HCT116 (cell line): Measurements from ENCODE around the gene RASGRF2. TPM values are rescaled to one million over a fixed set of nuclear protein-coding genes. Genes with fewer than 3 reads are reported as not detected.

Experiments
- ATAC-seq: fragments of 200-7000 bp; cut with Tn5 transposase; 2 replicates; pipeline ENCODE4 v1.9.1; 2020; ENCODE audit warnings: mild to moderate bottlenecking, moderate library complexity
- BruUV-seq: library from RNA; stranded (reverse); fragments of 400-500 nt; replicated peaks from 2 replicates; lab custom pipeline; 2021; lab: Mats Ljungman, UMichigan
- CTCF ChIA-PET: fragments of 300-600 bp; sonication (Branson Sonifier 250); formaldehyde crosslinking; loops from one replicate; lab custom pipeline; 2021; ENCODE audit warnings: antibody characterized with exemption; lab: Charles Lee
- POLR2A ChIA-PET: fragments of 300-600, 350-600 bp; sonication (Branson Sonifier 250); formaldehyde crosslinking; loops from one replicate; lab custom pipeline; 2021; ENCODE audit warnings: antibody characterized with exemption; lab: Charles Lee
- RAD21 ChIA-PET, 2 experiments: fragments of 300-600 bp; sonication (Branson Sonifier 250); formaldehyde crosslinking; loops; one replicate each; lab custom pipeline; 2023; ENCODE audit warnings: low total read pairs in 2 of 2; ENCODE audit not compliant: uncharacterized antibody in 2 of 2, unreplicated experiment in 2 of 2, low non-redundant PET in 1 of 2; lab: Charles Lee
- DNase-seq: peaks from one replicate; pipeline ENCODE4 v3.0.0-alpha.2; 2010; ENCODE audit warnings: low read depth, low spot score
- H2AFZ ChIP-seq: fragments of 200-600 bp; shearing (Covaris generic), sonication (generic); 2 replicates; pipeline ENCODE4 v1.6.1; 2017; ENCODE audit warnings: low read depth, mixed run types, mixed read lengths, antibody characterized with exemption, low read length; ENCODE audit not compliant: poor library complexity, severe bottlenecking
- H3K27ac ChIP-seq: 2 replicates; pipeline ENCODE4 v1.5.1; 2012; ENCODE audit warnings: low read depth, low read length
- H3K27me3 ChIP-seq: fragments of 200-600 bp; sonication (generic); 2 replicates; pipeline ENCODE4 v1.6.1; 2016; ENCODE audit warnings: mixed run types, low read length, mixed read lengths; ENCODE audit not compliant: insufficient read depth
- H3K36me3 ChIP-seq, 2 experiments: fragments of 200-500 bp in 1 of 2; fragments of 200-600 bp in 1 of 2; sonication (Bioruptor generic) in 1 of 2; sonication (generic) in 1 of 2; 2 replicates each; pipeline versions ENCODE4 v1.5.1 to v1.6.1; 2014 to 2016; ENCODE audit warnings: low read length in 2 of 2, inconsistent platforms in 1 of 2, mixed read lengths in 1 of 2, mixed run types in 1 of 2; ENCODE audit not compliant: insufficient read depth in 2 of 2, control insufficient read depth in 1 of 2
- H3K4me1 ChIP-seq, 2 experiments: fragments of 200-600 bp in 1 of 2; sonication (generic) in 1 of 2; 2 replicates each; pipeline versions ENCODE4 v1.5.1 to v1.6.1; 2012 to 2017; ENCODE audit warnings: low read length in 2 of 2, inconsistent platforms in 1 of 2, mild to moderate bottlenecking in 1 of 2, mixed read lengths in 1 of 2, mixed run types in 1 of 2, moderate library complexity in 1 of 2; ENCODE audit not compliant: insufficient read depth in 2 of 2, control insufficient read depth in 1 of 2
- H3K4me2 ChIP-seq: fragments of 200-600 bp; sonication (generic); 2 replicates; pipeline ENCODE4 v1.6.1; 2017; ENCODE audit warnings: mixed run types, low read length, mixed read lengths
- H3K4me3 ChIP-seq, 2 experiments: fragments of 200-600 bp in 1 of 2; sonication (generic) in 1 of 2; replicated peaks in 1 of 2; 2 replicates each; pipeline ENCODE4 v1.5.1; 2011 to 2016; ENCODE audit warnings: low read length in 2 of 2, control low read depth in 1 of 2, low read depth in 1 of 2, mild to moderate bottlenecking in 1 of 2, mixed read lengths in 1 of 2, mixed run types in 1 of 2
- H3K79me2 ChIP-seq: fragments of 200-600 bp; sonication (generic); 2 replicates; pipeline ENCODE4 v1.6.1; 2017; ENCODE audit warnings: mild to moderate bottlenecking, mixed run types, low read length, moderate library complexity, mixed read lengths; ENCODE audit not compliant: insufficient read depth
- H3K9ac ChIP-seq: fragments of 200-600 bp; sonication (generic); 2 replicates; pipeline ENCODE4 v1.6.1; 2016; ENCODE audit warnings: low read length, mixed read lengths
- H3K9me2 ChIP-seq: fragments of 200-600 bp; sonication (generic), shearing (Covaris generic); 2 replicates; pipeline ENCODE4 v1.6.1; 2017; ENCODE audit warnings: mixed run types, mild to moderate bottlenecking, moderate library complexity; ENCODE audit not compliant: insufficient read depth
- H3K9me3 ChIP-seq, 2 experiments: fragments of 200-500 bp in 1 of 2; fragments of 200-600 bp in 1 of 2; sonication (Bioruptor generic) in 1 of 2; sonication (generic) in 1 of 2; 2 replicates each; pipeline ENCODE4 v1.6.1; 2014 to 2017; ENCODE audit warnings: low read length in 2 of 2, mixed read lengths in 2 of 2, inconsistent platforms in 1 of 2, low read depth in 1 of 2, mild to moderate bottlenecking in 1 of 2, mixed run types in 1 of 2, moderate library complexity in 1 of 2; ENCODE audit not compliant: control insufficient read depth in 1 of 2, insufficient read depth in 1 of 2
- H4K20me1 ChIP-seq: fragments of 200-600 bp; sonication (generic), shearing (Covaris generic); 2 replicates; pipeline ENCODE4 v1.6.1; 2017; ENCODE audit warnings: mixed run types, mild to moderate bottlenecking, moderate library complexity; ENCODE audit not compliant: insufficient read depth
- CBX3 ChIP-seq: IDR thresholded peaks from 2 replicates; pipeline ENCODE4 v1.6.1; 2012; ENCODE audit warnings: low read depth
- CEBPB ChIP-seq: IDR thresholded peaks from 2 replicates; pipeline ENCODE4 v1.6.1; 2012; ENCODE audit warnings: low read depth
- EGR1 ChIP-seq: IDR thresholded peaks from 2 replicates; pipeline ENCODE4 v1.6.1; 2012; ENCODE audit warnings: low read depth
- ELF1 ChIP-seq: IDR thresholded peaks from 2 replicates; pipeline ENCODE4 v1.6.1; 2012; ENCODE audit warnings: low read depth, borderline replicate concordance
- FOSL1 ChIP-seq: IDR thresholded peaks from 2 replicates; pipeline ENCODE4 v1.6.1; 2012; ENCODE audit warnings: low read depth
- JUND ChIP-seq: IDR thresholded peaks from 2 replicates; pipeline ENCODE4 v1.6.1; 2012
- POLR2A ChIP-seq: IDR thresholded peaks from 2 replicates; pipeline ENCODE4 v1.7.0; 2011; ENCODE audit warnings: borderline replicate concordance; ENCODE audit not compliant: insufficient read depth, insufficient read length; ENCODE audit errors: extremely low read depth
- POLR2AphosphoS5 ChIP-seq: IDR thresholded peaks from 2 replicates; pipeline ENCODE4 v1.6.1; 2011; ENCODE audit warnings: mild to moderate bottlenecking, low read depth, low read length, moderate library complexity
- RAD21 ChIP-seq: IDR thresholded peaks from 2 replicates; pipeline ENCODE4 v1.6.1; 2012; ENCODE audit warnings: low read depth, mild to moderate bottlenecking
- SP1 ChIP-seq: IDR thresholded peaks from 2 replicates; pipeline ENCODE4 v1.6.1; 2012; ENCODE audit warnings: low read depth
- SRF ChIP-seq: IDR thresholded peaks from 2 replicates; pipeline ENCODE4 v1.6.1; 2012; ENCODE audit warnings: low read depth
- TCF7L2 ChIP-seq: IDR thresholded peaks from 2 replicates; pipeline ENCODE4 v1.7.0; 2011; ENCODE audit warnings: borderline replicate concordance, inconsistent platforms; ENCODE audit not compliant: insufficient read depth, insufficient read length; ENCODE audit errors: extremely low read depth
- YY1 ChIP-seq: IDR thresholded peaks from 2 replicates; pipeline ENCODE4 v1.6.1; 2011; ENCODE audit warnings: low read length, low read depth, moderate library complexity, mild to moderate bottlenecking; ENCODE audit not compliant: insufficient replicate concordance; ENCODE audit errors: extremely low read depth
- ZFX ChIP-seq: fragments of 450-650 bp; IDR thresholded peaks from 2 replicates; pipeline ENCODE4 v1.6.1; 2017
- ZNF274 ChIP-seq: fragments of 200-500 bp; sonication (Bioruptor generic); IDR thresholded peaks from 2 replicates; pipeline ENCODE4 v1.6.1; 2014; ENCODE audit warnings: mild to moderate bottlenecking, low read depth, low read length, inconsistent platforms
- intact Hi-C: fragments of 100-400 bp; cut with micrococcal nuclease; formaldehyde crosslinking; loops from 2 replicates; pipeline ENCODE4 v1.10.0; 2022
- total RNA-seq: library from RNA; stranded (reverse); gene quantifications from one replicate; pipeline ENCODE4 v1.2.1, GENCODE V29; 2021; ENCODE audit not compliant: unreplicated experiment
- TF ChIP-seq, protein P1 (sequence below): IDR thresholded peaks from 2 replicates; pipeline ENCODE4 v1.6.1; 2011; ENCODE audit warnings: mild to moderate bottlenecking, low read length, moderate library complexity; ENCODE audit not compliant: insufficient replicate concordance; ENCODE audit errors: extremely low read depth
- TF ChIP-seq, protein P2 (sequence below), 3 experiments: fragments of 200-600 bp in 1 of 3; sonication (generic) in 1 of 3; IDR thresholded peaks in 2 of 3; conservative IDR thresholded peaks in 1 of 3; 2 replicates each; pipeline ENCODE4 v1.5.1; 2012 to 2017; ENCODE audit warnings: low read depth in 2 of 3, low read length in 2 of 3, antibody characterized with exemption in 1 of 3, borderline replicate concordance in 1 of 3, control low read depth in 1 of 3, mild to moderate bottlenecking in 1 of 3, mixed read lengths in 1 of 3, mixed run types in 1 of 3, moderate library complexity in 1 of 3; ENCODE audit not compliant: insufficient read depth in 1 of 3
- TF ChIP-seq, protein P3 (sequence below): IDR thresholded peaks from 2 replicates; pipeline ENCODE4 v1.6.1; 2012
- TF ChIP-seq, protein P4 (sequence below): IDR thresholded peaks from 2 replicates; pipeline ENCODE4 v1.6.1; 2012; ENCODE audit warnings: low read depth

Gene RASGRF2
- total RNA-seq, 1 experiment from 2014 or later = 0.05 TPM

DNA sequence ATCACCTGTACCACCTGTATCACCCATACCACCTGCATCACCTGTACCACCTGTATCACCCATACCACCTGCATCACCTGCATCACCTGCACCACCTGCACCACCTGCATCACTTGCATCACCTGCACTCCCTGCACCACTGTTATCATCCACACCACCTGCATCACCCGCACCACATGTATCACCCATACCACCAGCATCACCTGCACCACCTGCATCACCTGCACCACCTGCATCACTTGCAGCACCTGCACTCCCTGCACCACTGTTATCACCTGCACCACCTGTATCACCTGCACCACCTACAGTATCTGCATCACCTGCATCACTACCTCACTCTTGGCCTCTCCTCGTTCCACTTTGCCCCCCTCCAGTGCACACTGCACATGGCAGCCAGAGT lies 209.8 kb downstream of the RASGRF2 start (continued):
- TF ChIP-seq, protein P1, sequence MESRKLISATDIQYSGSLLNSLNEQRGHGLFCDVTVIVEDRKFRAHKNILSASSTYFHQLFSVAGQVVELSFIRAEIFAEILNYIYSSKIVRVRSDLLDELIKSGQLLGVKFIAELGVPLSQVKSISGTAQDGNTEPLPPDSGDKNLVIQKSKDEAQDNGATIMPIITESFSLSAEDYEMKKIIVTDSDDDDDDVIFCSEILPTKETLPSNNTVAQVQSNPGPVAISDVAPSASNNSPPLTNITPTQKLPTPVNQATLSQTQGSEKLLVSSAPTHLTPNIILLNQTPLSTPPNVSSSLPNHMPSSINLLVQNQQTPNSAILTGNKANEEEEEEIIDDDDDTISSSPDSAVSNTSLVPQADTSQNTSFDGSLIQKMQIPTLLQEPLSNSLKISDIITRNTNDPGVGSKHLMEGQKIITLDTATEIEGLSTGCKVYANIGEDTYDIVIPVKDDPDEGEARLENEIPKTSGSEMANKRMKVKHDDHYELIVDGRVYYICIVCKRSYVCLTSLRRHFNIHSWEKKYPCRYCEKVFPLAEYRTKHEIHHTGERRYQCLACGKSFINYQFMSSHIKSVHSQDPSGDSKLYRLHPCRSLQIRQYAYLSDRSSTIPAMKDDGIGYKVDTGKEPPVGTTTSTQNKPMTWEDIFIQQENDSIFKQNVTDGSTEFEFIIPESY = no peak
- TF ChIP-seq TCF7L2 (no peak), ZNF274 (no peak)

DNA sequence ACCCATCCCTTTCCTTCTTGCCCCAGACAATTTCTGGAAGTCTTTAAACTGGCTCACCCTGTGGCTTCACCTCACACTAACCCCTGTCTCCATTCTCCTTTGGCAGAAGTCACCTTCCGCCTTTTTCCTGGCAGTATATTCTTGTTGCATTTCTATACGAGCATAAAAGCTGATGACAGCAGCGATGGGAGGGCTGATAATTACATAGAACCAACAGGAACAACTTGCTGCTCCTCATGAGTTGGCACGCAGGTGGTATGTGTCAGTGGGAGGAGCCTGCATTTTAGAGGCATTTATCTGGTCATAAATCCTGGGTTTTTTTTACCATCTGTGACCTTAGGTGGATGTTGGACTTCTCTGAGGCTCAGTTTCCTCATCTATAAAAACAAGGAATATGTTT lies 211.6 kb downstream of the RASGRF2 start:
- ChIA-PET POLR2A (no interaction called here), CTCF (no interaction called here), RAD21 (no interaction called here)
- H3K27ac ChIP-seq = no peak overlapping the region
- no peaks in the 10 kb centered on the region for H3K9me2 ChIP-seq
- intact Hi-C loops = no loop called here
- peaks cover 4% of the 10 kb centered on the region; the same call in 1 of the 2 replicates for H3K27me3 ChIP-seq
- no peaks in the 10 kb centered on the region for H3K79me2 ChIP-seq
- H3K4me3 ChIP-seq = no peak overlapping the region
- ATAC-seq (no peak), DNase-seq (no peak)
- no peaks in the 10 kb centered on the region for H3K9me3 ChIP-seq
- H4K20me1 ChIP-seq = no peaks in the 10 kb centered on the region
- H3K4me2 ChIP-seq = no peak overlapping the region
- H2AFZ ChIP-seq = no peak overlapping the region
- BruUV-seq = no TSS peak
- no peaks in the 10 kb centered on the region for H3K36me3 ChIP-seq
- no peak overlapping the region for H3K9ac ChIP-seq
- H3K4me1 ChIP-seq = no peaks in the 10 kb centered on the region
- TF ChIP-seq SP1 (no peak), ZFX (no peak), YY1 (no peak), CEBPB (no peak), POLR2AphosphoS5 (no peak), RAD21 (no peak), POLR2A (no peak), FOSL1 (no peak), SRF (no peak), JUND (no peak), ZNF274 (no peak), ELF1 (no peak), EGR1 (no peak), TCF7L2 (no peak), CBX3 (no peak)
- TF ChIP-seq, protein P2, sequence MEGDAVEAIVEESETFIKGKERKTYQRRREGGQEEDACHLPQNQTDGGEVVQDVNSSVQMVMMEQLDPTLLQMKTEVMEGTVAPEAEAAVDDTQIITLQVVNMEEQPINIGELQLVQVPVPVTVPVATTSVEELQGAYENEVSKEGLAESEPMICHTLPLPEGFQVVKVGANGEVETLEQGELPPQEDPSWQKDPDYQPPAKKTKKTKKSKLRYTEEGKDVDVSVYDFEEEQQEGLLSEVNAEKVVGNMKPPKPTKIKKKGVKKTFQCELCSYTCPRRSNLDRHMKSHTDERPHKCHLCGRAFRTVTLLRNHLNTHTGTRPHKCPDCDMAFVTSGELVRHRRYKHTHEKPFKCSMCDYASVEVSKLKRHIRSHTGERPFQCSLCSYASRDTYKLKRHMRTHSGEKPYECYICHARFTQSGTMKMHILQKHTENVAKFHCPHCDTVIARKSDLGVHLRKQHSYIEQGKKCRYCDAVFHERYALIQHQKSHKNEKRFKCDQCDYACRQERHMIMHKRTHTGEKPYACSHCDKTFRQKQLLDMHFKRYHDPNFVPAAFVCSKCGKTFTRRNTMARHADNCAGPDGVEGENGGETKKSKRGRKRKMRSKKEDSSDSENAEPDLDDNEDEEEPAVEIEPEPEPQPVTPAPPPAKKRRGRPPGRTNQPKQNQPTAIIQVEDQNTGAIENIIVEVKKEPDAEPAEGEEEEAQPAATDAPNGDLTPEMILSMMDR (IDR thresholded peaks at IDR 0.05 in 2 of 3, conservative IDR thresholded peaks at IDR 0.05 in 1 of 3; ENCODE audit: borderline replicate concordance in 1 of 3, insufficient read depth in 1 of 3, low read depth in 2 of 3, low read length in 2 of 3) = no peak
- TF ChIP-seq, protein P3, sequence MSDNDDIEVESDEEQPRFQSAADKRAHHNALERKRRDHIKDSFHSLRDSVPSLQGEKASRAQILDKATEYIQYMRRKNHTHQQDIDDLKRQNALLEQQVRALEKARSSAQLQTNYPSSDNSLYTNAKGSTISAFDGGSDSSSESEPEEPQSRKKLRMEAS = no peak
- TF ChIP-seq, protein P4, sequence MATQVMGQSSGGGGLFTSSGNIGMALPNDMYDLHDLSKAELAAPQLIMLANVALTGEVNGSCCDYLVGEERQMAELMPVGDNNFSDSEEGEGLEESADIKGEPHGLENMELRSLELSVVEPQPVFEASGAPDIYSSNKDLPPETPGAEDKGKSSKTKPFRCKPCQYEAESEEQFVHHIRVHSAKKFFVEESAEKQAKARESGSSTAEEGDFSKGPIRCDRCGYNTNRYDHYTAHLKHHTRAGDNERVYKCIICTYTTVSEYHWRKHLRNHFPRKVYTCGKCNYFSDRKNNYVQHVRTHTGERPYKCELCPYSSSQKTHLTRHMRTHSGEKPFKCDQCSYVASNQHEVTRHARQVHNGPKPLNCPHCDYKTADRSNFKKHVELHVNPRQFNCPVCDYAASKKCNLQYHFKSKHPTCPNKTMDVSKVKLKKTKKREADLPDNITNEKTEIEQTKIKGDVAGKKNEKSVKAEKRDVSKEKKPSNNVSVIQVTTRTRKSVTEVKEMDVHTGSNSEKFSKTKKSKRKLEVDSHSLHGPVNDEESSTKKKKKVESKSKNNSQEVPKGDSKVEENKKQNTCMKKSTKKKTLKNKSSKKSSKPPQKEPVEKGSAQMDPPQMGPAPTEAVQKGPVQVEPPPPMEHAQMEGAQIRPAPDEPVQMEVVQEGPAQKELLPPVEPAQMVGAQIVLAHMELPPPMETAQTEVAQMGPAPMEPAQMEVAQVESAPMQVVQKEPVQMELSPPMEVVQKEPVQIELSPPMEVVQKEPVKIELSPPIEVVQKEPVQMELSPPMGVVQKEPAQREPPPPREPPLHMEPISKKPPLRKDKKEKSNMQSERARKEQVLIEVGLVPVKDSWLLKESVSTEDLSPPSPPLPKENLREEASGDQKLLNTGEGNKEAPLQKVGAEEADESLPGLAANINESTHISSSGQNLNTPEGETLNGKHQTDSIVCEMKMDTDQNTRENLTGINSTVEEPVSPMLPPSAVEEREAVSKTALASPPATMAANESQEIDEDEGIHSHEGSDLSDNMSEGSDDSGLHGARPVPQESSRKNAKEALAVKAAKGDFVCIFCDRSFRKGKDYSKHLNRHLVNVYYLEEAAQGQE = no peak
